NCI-H2227 (cell line): ENCODE results near the gene NR2F6.
"Not testable (repeated sequence)": the region's sequence is repeated elsewhere in the genome, so short reads cannot be mapped to it uniquely, and the experiment has no call there.

ENCODE experiments used
- DNase-seq: peaks from one replicate; lab custom pipeline; 2025; ENCODE audit not compliant: unreplicated experiment; lab: John Stamatoyannopoulos, UW

Gene NR2F6

DNA sequence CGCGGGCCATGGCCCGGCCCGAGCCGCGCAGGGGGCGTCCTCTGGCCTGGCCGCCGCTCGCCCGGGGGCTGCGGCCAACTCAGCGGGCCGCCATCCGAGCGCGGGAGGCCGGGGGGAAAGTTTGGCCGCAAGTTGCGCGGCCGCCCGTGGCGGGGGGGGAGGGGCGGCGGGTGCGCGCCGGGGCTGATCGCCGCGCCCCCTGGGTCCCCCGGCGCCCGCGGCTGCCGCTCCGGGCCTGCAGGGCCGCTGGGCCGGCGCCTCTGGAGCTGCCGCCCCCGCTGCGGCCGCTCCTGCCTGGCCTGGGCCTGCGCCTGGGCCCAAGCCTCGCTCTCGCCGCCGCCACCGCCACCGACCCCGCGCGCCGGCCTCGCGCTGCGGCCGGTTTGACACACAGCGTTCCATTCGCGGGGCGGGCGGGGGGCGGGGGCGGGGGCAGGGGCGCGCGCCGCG, at the start of gene NR2F6:
Gene NR2F6, minus strand, starts transcription at position 385 of the 450 bp plus-strand sequence. CDS start 699 bp downstream, outside the sequence.
- DNase-seq: no peak

DNA sequence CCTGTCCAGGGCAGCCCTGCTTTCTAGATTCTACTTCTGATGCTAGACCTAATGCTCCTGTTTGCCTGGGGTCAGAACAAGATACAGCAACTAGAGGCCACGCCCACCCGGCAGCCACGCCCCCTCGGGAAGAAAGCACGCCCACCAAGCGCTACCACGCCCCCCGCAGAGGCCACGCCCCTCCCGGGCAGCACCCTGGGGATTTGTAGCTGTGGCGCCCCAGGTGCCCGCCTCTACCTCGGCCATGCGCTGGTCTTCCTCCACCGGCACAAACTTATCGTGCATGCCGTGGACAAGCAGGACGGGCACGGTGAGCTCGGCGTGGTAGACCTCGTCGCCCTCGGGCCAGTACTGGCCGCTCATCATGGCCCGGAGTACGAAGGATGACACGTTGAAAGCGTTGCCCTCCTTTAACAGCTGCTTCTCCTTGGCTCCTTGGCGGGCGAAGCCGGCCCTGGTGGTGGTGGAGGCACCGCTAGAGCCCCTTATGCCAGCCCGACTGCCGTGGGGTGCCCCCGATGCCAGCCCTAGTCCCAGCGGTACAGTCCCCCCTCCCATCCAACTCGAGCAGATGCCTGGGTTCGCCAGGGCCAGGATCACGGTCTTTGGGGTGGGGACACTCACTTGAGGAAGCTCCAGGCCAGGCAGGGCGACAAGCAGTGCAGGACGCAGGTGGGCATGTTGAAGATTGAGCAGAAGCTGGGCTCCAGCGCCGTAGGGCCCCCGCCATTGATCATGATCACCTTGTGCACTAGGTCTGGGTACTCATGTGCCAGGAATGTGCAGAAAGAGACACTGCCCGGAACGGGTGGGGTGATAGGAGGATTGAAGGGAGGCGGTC, 48.6 kb upstream of the NR2F6 start:
- no peak for DNase-seq

DNA sequence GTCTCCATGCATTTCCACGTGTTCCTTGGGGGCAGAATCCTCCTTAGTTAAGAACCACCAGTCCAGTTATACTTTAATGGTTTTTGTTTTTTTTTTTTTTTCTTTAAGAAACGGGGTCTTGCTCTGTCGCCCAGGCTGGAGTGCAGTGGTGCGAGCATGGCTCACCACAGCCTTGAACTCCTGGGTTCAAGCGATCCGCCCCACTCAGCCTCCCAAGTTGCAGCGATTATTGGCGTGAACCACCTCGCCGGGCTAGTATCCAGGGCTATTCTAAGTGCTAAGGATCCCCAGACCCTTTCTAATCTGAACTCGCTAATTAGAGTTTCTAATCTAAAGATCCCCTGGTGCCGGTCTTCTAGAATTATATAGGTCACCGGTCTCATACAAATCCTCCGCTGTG, 47.9 kb upstream of the NR2F6 start:
- no peak for DNase-seq

DNA sequence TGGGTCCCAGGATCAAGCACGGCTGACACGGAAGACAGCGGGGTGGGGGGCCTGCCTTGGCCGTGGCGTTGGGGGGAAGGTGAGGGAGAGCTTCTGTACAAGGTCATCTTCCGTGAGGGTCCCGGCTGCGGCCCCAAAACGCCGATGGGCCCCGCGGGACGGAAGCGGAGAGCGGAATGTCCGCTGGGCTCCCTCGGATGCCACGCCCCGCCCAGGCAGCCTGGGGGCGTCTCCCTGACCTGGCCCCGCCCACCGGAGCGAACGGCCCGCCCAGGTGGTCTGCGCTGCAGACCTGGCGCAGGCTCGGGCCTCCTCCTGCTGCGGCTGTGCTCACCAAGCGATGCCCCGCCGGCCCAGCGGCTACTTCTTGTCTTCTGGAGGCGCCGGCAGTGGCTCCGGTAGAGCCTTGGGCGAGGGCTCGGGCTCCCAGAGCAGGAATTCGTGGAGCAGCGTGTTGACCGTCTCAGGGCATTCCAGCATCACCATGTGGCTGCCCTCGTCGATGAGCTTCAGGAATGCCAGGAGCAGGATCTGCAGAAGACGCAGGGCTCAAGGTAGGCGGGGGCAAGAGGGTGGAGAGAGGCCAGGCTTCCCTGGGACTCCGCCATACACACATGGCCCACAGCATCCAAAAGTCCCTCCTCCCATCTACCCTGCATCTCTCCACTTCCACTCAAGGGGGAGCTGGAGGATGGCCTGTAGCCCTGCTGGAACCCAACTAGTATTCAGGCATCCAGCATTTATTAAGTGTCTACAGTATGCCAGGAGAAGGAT, 46.8 kb upstream of the NR2F6 start:
- no peak for DNase-seq

DNA sequence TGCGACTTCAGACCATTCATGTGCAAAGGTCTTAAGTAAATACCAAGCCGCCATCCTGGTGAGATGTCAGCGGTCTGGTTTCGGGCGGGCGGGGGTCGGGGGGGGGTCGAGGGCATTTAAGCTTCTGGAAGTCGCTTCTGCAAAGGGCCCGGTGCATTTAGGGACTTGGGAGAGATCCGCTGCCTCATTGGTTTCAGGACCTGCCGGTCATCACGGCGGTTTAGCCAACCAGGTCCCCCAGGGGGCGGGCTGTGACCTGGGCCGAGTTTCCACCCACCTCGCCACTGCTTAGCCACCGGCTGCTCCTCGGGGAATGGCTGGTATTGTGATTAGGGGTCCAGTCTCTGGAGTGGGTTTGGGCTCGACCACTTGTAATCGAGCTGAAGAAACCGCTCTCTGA, 43.8 kb upstream of the NR2F6 start:
- peak; percentile 65 for DNase-seq

DNA sequence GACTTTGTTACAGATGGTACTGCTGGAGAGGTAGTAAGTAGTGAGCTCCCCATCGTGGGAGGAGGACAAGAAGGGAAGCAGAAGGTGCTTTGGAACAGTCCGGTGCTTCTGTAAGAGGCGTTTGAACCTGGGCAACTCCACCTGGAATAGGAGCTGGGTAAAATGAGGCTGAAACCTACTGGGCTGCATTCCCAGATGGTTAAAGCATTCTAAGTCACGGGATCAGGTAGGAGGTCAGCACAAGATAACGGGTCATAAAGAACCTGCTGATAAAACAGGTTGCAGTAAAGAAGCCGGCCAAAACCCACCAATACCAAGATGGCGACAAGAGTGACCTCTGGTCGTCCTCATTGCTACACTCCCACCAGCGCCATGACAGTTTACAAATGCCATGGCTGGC, 41.0 kb upstream of the NR2F6 start:
- no peak for DNase-seq

DNA sequence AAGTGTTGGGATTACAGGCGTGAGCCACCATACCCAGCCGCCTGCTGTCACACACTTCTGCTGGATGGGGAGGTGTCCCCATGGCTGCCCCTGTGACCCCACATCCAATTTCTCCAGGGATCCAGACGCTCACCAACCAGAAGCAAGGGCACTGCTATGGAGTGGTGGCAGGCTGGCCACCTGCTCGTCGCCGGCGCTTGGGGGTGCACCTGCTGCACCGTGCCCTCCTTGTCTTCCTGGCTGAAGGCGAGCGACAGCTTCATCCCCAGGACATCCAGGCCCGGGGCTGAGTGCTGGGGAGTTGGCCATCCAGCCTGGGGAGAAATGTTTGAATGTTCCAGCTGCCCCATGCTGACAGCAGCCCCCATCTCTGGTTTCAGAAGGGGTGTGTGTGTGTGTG, 40.5 kb upstream of the NR2F6 start:
- DNase-seq: no peak

DNA sequence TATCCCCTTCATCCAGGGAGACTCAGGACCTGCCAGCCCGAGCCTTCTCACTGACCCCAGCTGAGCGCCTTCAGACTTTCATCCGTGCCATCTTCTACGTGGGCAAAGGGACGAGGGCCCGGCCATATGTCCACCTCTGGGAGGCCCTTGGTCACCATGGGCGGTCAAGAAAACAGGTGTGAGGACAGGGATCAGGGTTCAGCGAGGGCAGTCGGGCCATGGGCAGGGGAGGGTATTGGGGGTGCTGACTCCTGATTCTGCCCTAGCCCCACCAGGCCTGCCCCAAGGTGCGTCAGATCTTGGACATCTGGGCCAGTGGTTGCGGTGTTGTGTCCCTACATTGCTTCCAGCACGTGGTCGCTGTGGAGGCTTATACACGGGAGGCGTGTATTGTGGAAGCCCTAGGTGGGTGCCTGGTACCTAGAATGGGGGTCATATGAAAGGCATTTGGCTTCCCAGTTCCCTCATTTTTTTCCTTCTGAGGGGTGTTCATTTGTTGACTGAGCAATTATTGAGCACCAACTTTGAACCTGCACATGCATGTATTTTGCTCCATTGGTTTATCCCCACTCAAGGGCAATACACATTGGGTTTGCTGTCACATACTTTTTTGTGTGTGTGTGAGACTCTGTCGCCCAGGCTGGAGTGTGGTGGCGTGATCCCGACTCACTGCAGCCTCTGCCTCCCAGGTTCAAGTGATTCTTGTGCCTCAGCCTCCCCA, 39.9 kb upstream of the NR2F6 start:
- DNase-seq: no peak

DNA sequence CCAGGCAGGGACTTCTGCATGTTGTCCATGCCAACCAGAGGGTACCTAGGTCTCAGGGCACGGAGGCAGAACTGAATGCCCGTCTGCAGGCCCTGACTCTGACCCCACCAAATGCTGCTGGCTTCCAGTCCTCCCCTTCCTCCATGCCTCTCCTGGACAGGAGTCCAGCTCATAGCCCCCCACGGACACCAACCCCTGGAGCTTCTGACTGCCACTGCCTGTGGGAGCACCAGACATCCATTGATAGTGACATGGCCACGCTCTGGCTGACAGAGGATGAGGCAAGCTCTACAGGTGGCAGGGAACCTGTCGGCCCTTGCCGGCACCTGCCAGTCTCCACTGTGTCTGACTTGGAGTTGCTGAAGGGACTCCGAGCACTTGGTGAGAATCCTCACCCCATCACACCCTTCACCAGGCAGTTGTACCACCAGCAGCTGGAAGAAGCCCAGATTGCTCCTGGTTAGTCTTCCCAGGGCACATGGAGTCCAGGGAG, 37.8 kb upstream of the NR2F6 start:
- DNase-seq: no peak

DNA sequence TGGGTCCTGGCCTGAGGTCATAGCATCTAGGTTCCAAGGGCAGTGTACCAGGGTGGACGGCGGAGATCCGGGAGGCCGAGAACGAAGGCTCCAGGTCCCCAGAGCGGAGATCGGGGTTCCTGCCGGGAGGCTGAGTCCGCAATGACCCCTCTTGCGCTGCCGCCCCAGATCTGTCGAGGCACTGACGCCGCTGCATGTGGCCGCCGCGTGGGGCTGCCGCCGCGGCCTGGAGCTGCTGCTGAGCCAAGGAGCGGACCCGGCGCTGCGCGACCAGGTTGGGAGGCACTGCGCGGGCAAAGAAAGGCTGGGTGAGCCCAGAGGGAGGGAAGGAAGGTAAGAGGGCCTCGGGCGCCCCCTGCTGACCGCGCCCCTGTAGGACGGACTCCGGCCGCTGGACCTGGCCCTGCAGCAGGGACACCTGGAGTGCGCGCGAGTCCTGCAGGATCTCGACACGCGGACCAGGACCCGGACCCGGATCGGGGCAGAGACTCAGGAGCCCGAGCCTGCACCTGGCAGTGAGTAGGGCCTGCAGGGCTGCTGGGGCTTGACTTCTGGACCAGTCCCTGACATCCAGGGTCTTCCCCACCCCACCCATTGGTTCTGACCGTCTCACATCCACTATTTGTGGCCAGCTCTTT, 36.9 kb upstream of the NR2F6 start:
- peak; percentile 78 for DNase-seq

DNA sequence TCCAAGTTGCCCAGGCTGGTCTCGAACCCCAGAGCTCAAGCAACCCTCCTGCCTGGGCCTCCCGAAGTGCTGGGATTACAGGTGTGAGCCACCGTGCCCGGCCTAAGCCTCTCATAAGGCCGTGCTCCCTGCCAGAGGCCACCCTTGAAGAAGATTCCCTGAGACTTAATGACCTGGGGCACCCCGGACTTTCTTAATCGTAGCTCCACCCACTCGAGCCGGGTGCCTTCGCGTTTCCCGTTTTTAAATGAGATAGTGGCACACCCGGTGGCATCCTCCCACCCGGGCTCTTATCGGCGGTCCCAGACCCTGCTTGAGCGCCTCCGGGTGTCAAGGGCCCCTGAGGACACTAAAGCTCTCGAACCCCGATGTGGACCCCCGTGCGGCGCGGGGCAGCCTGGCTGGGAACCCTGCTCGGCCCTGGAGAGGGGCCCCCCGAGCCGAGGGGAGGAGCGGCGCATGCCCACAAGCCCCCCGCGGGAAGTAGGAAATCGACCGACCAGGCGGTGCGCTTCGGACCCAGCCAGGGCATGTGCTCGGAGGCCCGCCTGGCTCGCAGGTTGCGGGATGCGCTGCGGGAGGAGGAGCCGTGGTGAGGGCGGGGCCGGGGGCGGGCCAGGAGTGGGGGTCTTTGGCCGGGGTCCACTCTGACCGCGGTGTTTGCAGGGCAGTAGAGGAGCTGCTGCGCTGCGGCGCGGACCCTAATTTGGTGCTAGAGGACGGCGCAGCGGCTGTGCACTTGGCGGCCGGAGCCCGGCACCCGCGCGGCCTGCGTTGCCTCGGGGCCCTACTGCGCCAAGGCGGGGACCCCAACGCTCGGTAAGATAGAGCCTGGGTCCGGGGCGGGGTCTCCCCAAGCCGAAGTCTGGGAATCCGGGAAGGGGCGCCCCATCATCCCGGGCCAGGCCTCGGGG, 35.9 kb upstream of the NR2F6 start, which contains the start of gene ANKLE1:
Gene ANKLE1, plus strand, starts transcription at position 511 of the 914 bp plus-strand sequence. Its CDS starts 20 bp downstream, at position 531.
- peak; percentile 77 for DNase-seq

DNA sequence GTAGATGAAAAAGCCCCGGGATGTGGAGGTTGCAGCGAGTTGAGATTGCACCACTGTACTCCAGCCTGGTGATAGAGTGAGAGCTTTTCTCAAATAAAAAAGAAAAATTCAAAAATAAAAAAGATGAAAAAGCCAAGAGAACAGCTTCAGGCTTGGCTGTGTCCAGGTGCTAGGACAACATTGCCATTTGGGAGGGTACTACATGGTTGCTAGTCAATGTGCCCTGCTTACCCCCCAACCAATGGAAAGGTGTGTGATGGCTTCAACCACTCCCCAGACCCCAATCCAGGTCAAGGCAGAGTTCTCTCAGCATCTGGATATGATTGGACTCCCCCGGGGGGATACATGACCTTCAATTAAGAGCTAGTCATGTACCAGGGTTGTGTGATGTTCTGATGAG, 33.7 kb upstream of the NR2F6 start:
- no peak for DNase-seq

DNA sequence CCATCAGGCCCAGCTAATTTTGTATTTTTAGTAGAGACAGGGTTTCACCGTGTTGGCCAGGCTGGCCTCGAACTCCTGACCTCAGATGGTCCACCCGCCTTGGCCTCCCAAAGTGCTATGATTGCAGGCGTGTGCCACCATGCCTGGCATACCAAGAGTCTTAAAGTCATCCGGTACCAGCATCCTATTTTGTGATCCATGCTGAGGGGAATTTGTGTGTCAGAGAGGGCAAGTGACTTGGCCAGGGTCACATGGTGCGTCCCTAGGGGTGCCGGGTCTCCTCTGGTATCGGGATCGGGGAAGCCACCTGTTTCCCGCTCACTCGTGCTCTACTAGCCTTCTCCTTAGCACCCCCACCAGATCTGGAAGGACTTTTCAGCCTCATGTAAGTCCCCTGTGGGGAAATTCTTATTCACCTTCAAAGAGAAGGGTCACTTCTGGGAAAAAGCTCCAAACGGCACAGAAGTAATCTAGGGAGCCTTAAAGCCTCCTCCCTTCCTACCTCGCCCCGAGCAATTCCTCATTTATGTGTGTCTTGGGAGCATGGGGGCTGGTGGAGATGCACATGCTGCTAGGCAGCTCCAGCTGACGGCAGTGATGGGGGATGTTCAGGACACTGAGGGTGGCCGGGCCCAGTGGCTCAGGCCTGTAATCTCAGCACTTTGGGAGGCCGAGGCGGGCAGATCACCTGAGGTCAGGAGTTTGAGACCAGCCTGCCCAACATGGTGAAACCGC, 29.9 kb upstream of the NR2F6 start:
- no peak for DNase-seq

DNA sequence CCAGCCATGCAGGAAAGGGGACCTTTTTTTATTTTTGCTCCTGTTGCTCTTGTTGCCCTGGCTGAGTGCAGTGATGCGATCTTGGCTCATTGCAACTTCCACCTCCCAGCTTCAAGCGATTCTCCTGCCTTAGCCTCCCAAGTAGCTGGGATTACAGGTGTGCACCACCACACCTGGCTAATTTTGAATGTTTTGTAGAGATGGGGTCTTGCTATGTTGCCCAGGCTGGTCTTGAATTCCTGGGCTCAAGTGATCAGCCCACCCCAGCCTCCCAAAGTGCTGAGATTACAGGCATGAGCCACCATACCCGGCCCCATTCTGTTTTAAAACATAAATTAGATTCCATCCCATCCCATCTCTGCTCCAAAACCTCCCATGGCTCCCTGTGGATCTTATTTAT, 29.2 kb upstream of the NR2F6 start:
- DNase-seq: not testable (repeated sequence)

DNA sequence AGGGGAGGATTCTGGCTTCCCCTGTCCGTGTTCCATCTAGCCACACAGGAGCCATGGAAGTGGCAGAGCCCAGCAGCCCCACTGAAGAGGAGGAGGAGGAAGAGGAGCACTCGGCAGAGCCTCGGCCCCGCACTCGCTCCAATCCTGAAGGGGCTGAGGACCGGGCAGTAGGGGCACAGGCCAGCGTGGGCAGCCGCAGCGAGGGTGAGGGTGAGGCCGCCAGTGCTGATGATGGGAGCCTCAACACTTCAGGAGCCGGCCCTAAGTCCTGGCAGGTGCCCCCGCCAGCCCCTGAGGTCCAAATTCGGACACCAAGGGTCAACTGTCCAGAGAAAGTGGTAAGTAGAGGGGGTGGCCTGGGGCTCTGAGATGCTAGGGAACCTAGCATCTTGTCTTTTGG, 23.0 kb upstream of the NR2F6 start:
- DNase-seq: no peak

DNA sequence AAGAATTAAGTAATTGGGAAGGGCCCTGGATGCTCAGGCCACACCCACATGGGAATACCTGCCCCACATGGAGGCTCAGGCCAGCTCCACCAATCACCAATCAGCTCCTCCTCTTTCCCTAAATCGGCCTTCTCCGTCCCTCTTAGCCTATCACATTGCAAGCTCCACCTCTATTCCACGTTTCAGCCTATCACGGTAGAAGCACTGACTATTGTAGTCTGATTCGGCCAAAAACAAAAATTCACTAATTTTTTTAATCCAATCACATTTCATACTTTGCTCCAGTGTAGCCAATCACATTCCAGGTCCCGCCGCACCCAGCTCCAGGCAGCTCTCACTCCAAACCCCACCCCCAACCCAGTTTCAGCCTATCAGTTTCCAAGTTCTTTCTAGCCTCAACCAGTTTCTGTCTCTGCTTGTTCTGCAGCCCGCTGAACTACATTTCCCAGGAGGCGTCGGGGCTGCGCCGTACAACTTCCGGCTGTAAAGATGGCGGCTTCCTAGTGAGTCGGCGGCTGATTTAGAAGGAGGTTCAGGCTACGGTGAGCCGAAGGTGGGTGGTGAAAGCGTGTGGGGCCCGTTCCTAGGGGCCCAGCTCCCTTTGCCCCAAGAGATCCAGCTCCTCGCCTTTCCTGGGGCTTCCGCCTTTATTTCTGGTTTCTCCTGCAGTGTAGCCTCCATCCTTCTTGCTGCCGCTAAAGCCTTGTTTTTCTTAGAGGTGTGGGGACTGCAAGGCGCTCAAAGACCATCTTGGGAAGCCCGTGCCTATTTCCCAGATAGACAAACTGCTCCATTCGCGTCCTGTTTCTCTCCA, 21.5 kb upstream of the NR2F6 start, which contains the start of gene BABAM1:
Gene BABAM1, plus strand, starts transcription at position 469 of the 814 bp plus-strand sequence. CDS start 1,364 bp downstream, outside the sequence.
- peak; percentile 98 for DNase-seq

DNA sequence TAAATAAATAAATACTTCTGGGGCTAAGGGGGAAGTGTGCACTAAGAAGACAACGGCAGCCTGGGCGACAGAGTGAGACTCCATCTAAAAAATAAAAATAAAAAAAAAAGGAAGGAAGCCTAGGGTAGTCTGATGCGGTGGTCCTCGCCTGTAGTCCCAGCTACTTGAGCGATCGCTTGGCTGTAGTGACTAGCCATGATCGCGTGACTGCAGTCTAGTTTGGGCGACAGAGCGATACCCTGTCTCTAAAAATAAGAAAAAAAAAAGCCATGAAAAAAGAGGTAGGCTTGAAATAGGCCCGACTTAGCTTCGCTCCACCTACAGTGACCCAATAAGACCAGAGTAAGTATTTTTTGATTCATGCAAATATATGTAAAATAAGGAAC, 20.9 kb upstream of the NR2F6 start:
- DNase-seq: no peak

DNA sequence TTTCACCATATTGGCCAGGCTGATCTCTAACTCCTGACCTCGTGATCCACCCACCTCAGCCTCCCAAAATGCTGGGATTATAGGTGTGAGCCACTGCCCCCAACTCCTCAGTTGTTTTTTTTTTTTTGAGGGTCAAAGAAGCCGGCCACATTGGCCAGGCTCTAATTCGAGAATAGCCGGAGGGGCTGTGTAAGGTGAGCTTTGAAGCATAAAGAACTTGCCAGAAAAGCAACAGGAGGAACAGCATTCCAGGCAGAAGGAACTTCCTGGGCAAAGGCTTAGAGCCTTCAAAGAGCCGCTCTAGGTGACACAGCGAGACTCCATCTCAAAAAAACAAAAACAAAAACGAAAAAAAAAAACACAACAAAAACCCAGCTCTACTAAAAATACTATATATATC, 20.3 kb upstream of the NR2F6 start:
- DNase-seq: no peak
